ENCODE results near the gene CCR5. TPM values are rescaled to one million over a fixed set of nuclear protein-coding genes. Genes with fewer than 3 reads are reported as not detected.
A peak's percentile ranks its signal among the peaks of the same experiment; 100 is the strongest.

CCR5 gene
- total RNA-seq, 3 donors from 2014 or later (not counting 1 experiment from before 2014, with no cell fraction given): 0.59 to 7.6 (median 1.0) TPM

DNA sequence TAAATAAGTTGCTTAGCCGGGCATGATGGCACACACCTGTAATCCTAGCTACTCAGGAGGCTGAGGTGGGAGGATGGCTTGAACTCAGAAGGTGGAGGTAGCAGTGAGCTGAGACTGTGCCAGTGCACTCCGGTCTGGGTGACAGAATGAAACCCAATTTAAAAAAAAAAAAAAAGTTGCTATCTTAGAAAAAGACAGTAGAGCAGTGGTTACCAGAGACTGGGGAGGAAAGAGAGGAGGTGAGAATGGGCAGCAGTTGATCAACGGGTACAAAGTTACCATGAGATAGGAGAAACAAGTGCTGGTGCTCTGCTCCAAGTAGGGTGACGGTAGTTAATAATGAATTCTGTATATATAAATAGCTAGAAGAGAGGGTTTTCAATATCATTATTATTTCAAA lies 17.7 kb upstream of the CCR5 start:
- no peaks in the 10 kb centered on the region for H3K27me3 Mint-ChIP-seq (ENCODE audit: low read depth in 2 of 2)
- intact Hi-C loops (cut with micrococcal nuclease): loop anchor here (5.0 kb wide), 2 partner anchors 41 to 71 kb away; no protein-coding TSS in a partner anchor
- peak overlapping the region; percentile 15 to 57 for H3K27ac Mint-ChIP-seq
- WGBS (ENCODE audit: insufficient coverage): 41% methylated on average over 3 of the region's 4 CpGs
- H3K9me3 Mint-ChIP-seq: no peaks in the 10 kb centered on the region
- H3K36me3 ChIP-seq (ENCODE audit: control insufficient read depth, insufficient read depth, low read length): no peaks in the 10 kb centered on the region
- no peaks in the 10 kb centered on the region for H3K36me3 Mint-ChIP-seq
- peak overlapping the region; percentile 72 for H3K4me3 Mint-ChIP-seq
- H3K4me3 ChIP-seq (ENCODE audit: low read length): no peak overlapping the region
- no peaks in the 10 kb centered on the region for H3K9me3 ChIP-seq (ENCODE audit: control insufficient read depth, insufficient read depth, low read length)
- TF ChIP-seq, protein P1, sequence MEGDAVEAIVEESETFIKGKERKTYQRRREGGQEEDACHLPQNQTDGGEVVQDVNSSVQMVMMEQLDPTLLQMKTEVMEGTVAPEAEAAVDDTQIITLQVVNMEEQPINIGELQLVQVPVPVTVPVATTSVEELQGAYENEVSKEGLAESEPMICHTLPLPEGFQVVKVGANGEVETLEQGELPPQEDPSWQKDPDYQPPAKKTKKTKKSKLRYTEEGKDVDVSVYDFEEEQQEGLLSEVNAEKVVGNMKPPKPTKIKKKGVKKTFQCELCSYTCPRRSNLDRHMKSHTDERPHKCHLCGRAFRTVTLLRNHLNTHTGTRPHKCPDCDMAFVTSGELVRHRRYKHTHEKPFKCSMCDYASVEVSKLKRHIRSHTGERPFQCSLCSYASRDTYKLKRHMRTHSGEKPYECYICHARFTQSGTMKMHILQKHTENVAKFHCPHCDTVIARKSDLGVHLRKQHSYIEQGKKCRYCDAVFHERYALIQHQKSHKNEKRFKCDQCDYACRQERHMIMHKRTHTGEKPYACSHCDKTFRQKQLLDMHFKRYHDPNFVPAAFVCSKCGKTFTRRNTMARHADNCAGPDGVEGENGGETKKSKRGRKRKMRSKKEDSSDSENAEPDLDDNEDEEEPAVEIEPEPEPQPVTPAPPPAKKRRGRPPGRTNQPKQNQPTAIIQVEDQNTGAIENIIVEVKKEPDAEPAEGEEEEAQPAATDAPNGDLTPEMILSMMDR (IDR thresholded peaks at IDR 0.05): no peak
- H3K4me1 ChIP-seq (ENCODE audit: control insufficient read depth, insufficient read depth, low read length): peaks cover 45% of the 10 kb centered on the region
- no peaks in the 10 kb centered on the region for H3K27me3 ChIP-seq (ENCODE audit: control insufficient read depth, insufficient read depth, low read length)
- H3K27ac ChIP-seq (ENCODE audit: low read length): no peak overlapping the region
- ATAC-seq (peak; percentile 40 to 58 (median 51)), DNase-seq (peak in 1 of 2 donors; percentile 29)
- peaks cover 73% of the 10 kb centered on the region in 2 donors for H3K4me1 Mint-ChIP-seq

- TF ChIP-seq, protein P1 (IDR thresholded peaks at IDR 0.05): no peak
- peak within 1 kb of the TSS; percentile 8 for H3K4me3 ChIP-seq (ENCODE audit: low read length)
- H3K36me3 ChIP-seq (ENCODE audit: control insufficient read depth, insufficient read depth, low read length): no peaks in the 10 kb centered on the region
- peak within 1 kb of the TSS; percentile 5 for H3K27ac ChIP-seq (ENCODE audit: low read length)
- H3K4me1 Mint-ChIP-seq: peaks cover 69% of the 10 kb centered on the region in 2 donors
- peak within 1 kb of the TSS; percentile 15 to 57 for H3K27ac Mint-ChIP-seq
- ATAC-seq (no peak), DNase-seq (peak in 1 of 2 donors; percentile 19)
- intact Hi-C loops (cut with micrococcal nuclease): loop anchor here (5.0 kb wide), 2 partner anchors 42 to 72 kb away; no protein-coding TSS in a partner anchor
- no peaks in the 10 kb centered on the region for H3K27me3 Mint-ChIP-seq (ENCODE audit: low read depth in 2 of 2)
- H3K36me3 Mint-ChIP-seq: no peaks in the 10 kb centered on the region
- peaks cover 43% of the 10 kb centered on the region for H3K4me1 ChIP-seq (ENCODE audit: control insufficient read depth, insufficient read depth, low read length)
- H3K4me3 Mint-ChIP-seq: peak within 1 kb of the TSS; percentile 72
- 39% methylated on average over 7 of the region's 7 CpGs for WGBS (ENCODE audit: insufficient coverage)
- H3K9me3 Mint-ChIP-seq: no peaks in the 10 kb centered on the region
- H3K27me3 ChIP-seq (ENCODE audit: control insufficient read depth, insufficient read depth, low read length): no peaks in the 10 kb centered on the region
- H3K9me3 ChIP-seq (ENCODE audit: control insufficient read depth, insufficient read depth, low read length): no peaks in the 10 kb centered on the region
Observed at GRCh38 chr3:46353647-46354410, 16.9 kb upstream of the CCR5 start, which contains the start of gene CCR2. CCR2 (plus strand) TSS chr3:46354111; CDS start chr3:46357528, 3,417 bp downstream.

- H3K4me3 ChIP-seq (ENCODE audit: low read length): peak overlapping the region; percentile 8
- H3K9me3 ChIP-seq (ENCODE audit: control insufficient read depth, insufficient read depth, low read length): no peaks in the 10 kb centered on the region
- H3K27ac ChIP-seq (ENCODE audit: low read length): peak overlapping the region; percentile 5
- Mint-ChIP-seq H3K27me3 (ENCODE audit: low read depth in 2 of 2) (no peaks in the 10 kb centered on the region), H3K4me3 (peak overlapping the region; percentile 65), H3K9me3 (no peaks in the 10 kb centered on the region), H3K27ac (peak overlapping the region in 1 of 2 donors; percentile 15), H3K4me1 (peaks cover 69% of the 10 kb centered on the region in 2 donors), H3K36me3 (no peaks in the 10 kb centered on the region)
- DNase-seq (no peak), ATAC-seq (no peak)
- TF ChIP-seq, protein P1 (IDR thresholded peaks at IDR 0.05): no peak
- intact Hi-C loops (cut with micrococcal nuclease): loop anchor here (5.0 kb wide), 2 partner anchors 42 to 72 kb away; no protein-coding TSS in a partner anchor
- H3K36me3 ChIP-seq (ENCODE audit: control insufficient read depth, insufficient read depth, low read length): no peaks in the 10 kb centered on the region
- WGBS (ENCODE audit: insufficient coverage): 27% methylated on average over 1 of the region's 1 CpG
- peaks cover 43% of the 10 kb centered on the region for H3K4me1 ChIP-seq (ENCODE audit: control insufficient read depth, insufficient read depth, low read length)
- no peaks in the 10 kb centered on the region for H3K27me3 ChIP-seq (ENCODE audit: control insufficient read depth, insufficient read depth, low read length)
Observed at GRCh38 chr3:46354478-46354877, 16.3 kb upstream of the CCR5 start.
